ENCODE results near the gene NDUFB6. TPM values are rescaled to one million over a fixed set of nuclear protein-coding genes. Genes with fewer than 3 reads are reported as not detected.
A peak's percentile ranks its signal among the peaks of the same experiment; 100 is the strongest.

The NDUFB6 gene
- total RNA-seq, 1 experiment from 2014 or later: 56.0 TPM

DNA sequence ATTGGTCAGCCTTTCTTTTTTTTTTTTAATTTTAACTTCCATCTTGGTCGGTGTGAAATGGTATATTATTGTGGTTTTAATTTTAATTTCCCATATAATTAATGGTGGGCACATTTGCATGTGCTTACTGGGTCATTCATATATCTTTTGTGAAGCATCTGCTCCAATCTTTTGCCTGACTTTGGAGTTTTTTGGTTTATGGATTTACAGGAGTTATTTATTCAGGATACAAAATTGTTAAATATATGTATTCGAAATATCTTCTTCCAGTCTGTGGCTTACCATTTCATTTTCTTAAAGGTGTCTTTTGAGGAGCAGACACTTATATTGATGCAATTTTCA lies 46.3 kb downstream of the NDUFB6 start (continued):
- no peak for TF ChIP-seq NFE2L1 (CRISPR knock-in tag; IDR thresholded peaks at IDR 0.05)
- no peak for TF ChIP-seq ZNF416 (CRISPR knock-in tag; IDR thresholded peaks at IDR 0.05)

- peak; percentile 84 for ATAC-seq
- H3K9me3 Mint-ChIP-seq: peaks cover 31% of the 10 kb centered on the region
- H3K27ac Mint-ChIP-seq: peak within 1 kb of the TSS; percentile 97
- CTCF ChIA-PET: interaction anchor here (0.6 to 3.9 kb wide), 37 partner anchors 9 to 529 kb away, joined by 3 to 94 read pairs (median 4); partner anchors contain the start of genes ACO1, SMIM27 and TOPORS
- peaks cover 14% of the 10 kb centered on the region for H3K4me1 Mint-ChIP-seq
- no peaks in the 10 kb centered on the region for H3K27me3 Mint-ChIP-seq (ENCODE audit: low read depth)
- peak within 1 kb of the TSS; percentile 82 for H3K4me3 Mint-ChIP-seq
- POLR2A ChIA-PET: interaction anchor here (0.6 to 4.2 kb wide), 6 partner anchors 10 to 141 kb away, joined by 3 to 36 read pairs (median 4); partner anchors contain the start of genes ACO1, SMIM27 and TOPORS
- peaks cover 34% of the 10 kb centered on the region for H3K36me3 Mint-ChIP-seq
- peak; percentile 83 for DNase-seq (ENCODE audit: low spot score)
- 0 out of 2 replicates have a peak, but pooled peaks have one; percentile 29 for TF ChIP-seq SMAD3 (CRISPR knock-in tag; IDR thresholded peaks at IDR 0.05; ENCODE audit: borderline replicate concordance)
- no peak for TF ChIP-seq GRHL2 (CRISPR knock-in tag; IDR thresholded peaks at IDR 0.05; ENCODE audit: insufficient replicate concordance, severe bottlenecking)
- TF ChIP-seq ETV6 (CRISPR knock-in tag; IDR thresholded peaks at IDR 0.05): peak; percentile 49; the same call in 1 of the 2 replicates
- TF ChIP-seq ZNF232 (CRISPR knock-in tag; IDR thresholded peaks at IDR 0.05): 0 out of 2 replicates have a peak, but pooled peaks have one; percentile 11
- TF ChIP-seq ZNF219 (CRISPR knock-in tag; IDR thresholded peaks at IDR 0.05; ENCODE audit: borderline replicate concordance): no peak
- no peak for TF ChIP-seq E2F5 (CRISPR knock-in tag; IDR thresholded peaks at IDR 0.05)
- peak; percentile 66; the same call in 1 of the 2 replicates for TF ChIP-seq HMGXB4 (CRISPR knock-in tag; IDR thresholded peaks at IDR 0.05)
- TF ChIP-seq CREM (CRISPR knock-in tag; IDR thresholded peaks at IDR 0.05): 0 out of 2 replicates have a peak, but pooled peaks have one; percentile 43
- no peak for TF ChIP-seq ATF2 (CRISPR knock-in tag; IDR thresholded peaks at IDR 0.05; ENCODE audit: borderline replicate concordance, low read depth)
- TF ChIP-seq MAX (CRISPR knock-in tag; IDR thresholded peaks at IDR 0.05): peak; percentile 23; the same call in 1 of the 2 replicates
- TF ChIP-seq NR3C1 (CRISPR knock-in tag; conservative IDR thresholded peaks at IDR 0.05; ENCODE audit: low read depth): no peak
- TF ChIP-seq CTCF (IDR thresholded peaks at IDR 0.05): peak; percentile 41; the same call in 1 of the 2 replicates
- 0 out of 2 replicates have a peak, but pooled peaks have one; percentile 41 for TF ChIP-seq ZBTB21 (CRISPR knock-in tag; IDR thresholded peaks at IDR 0.05; ENCODE audit: borderline replicate concordance)
Measured at GRCh38 chr9:32526041-32526706, 46.8 kb downstream of the NDUFB6 start, which contains the start of gene RIGI. Gene RIGI (minus strand): TSS chr9:32526196. CDS start chr9:32526166, 30 bp downstream.

DNA sequence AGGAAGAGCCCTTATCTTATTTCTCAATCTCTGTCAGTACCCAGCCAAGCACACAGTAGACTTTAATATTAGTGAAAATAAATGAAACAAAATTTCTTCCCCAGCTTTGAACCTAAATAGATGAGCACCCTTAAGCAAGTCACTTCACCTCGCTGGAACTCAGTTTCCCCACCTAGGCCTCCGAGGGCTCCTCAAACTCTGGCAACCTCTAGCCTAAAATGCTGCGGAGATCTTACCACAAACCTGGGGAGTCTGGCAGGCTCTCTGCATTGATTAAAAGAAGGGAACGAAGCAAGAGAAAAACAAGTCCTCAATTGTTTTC lies 47.3 kb downstream of the NDUFB6 start:
- TF ChIP-seq TEAD1 (CRISPR knock-in tag; IDR thresholded peaks at IDR 0.05): no peak
- no peak for TF ChIP-seq MYBL2 (CRISPR knock-in tag; IDR thresholded peaks at IDR 0.05)
- TF ChIP-seq, protein P1, sequence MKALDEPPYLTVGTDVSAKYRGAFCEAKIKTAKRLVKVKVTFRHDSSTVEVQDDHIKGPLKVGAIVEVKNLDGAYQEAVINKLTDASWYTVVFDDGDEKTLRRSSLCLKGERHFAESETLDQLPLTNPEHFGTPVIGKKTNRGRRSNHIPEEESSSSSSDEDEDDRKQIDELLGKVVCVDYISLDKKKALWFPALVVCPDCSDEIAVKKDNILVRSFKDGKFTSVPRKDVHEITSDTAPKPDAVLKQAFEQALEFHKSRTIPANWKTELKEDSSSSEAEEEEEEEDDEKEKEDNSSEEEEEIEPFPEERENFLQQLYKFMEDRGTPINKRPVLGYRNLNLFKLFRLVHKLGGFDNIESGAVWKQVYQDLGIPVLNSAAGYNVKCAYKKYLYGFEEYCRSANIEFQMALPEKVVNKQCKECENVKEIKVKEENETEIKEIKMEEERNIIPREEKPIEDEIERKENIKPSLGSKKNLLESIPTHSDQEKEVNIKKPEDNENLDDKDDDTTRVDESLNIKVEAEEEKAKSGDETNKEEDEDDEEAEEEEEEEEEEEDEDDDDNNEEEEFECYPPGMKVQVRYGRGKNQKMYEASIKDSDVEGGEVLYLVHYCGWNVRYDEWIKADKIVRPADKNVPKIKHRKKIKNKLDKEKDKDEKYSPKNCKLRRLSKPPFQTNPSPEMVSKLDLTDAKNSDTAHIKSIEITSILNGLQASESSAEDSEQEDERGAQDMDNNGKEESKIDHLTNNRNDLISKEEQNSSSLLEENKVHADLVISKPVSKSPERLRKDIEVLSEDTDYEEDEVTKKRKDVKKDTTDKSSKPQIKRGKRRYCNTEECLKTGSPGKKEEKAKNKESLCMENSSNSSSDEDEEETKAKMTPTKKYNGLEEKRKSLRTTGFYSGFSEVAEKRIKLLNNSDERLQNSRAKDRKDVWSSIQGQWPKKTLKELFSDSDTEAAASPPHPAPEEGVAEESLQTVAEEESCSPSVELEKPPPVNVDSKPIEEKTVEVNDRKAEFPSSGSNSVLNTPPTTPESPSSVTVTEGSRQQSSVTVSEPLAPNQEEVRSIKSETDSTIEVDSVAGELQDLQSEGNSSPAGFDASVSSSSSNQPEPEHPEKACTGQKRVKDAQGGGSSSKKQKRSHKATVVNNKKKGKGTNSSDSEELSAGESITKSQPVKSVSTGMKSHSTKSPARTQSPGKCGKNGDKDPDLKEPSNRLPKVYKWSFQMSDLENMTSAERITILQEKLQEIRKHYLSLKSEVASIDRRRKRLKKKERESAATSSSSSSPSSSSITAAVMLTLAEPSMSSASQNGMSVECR (CRISPR knock-in tag; IDR thresholded peaks at IDR 0.05; ENCODE audit: borderline replicate concordance): no peak
- H3K9me3 Mint-ChIP-seq: peaks cover 27% of the 10 kb centered on the region
- CTCF ChIA-PET: interaction anchor here (0.6 to 3.9 kb wide), 25 partner anchors 13 to 274 kb away, joined by 3 to 94 read pairs (median 5); partner anchors contain the start of genes ACO1, SMIM27 and TOPORS
- peak overlapping the region; percentile 97 for H3K27ac Mint-ChIP-seq
- H3K36me3 Mint-ChIP-seq: peaks cover 31% of the 10 kb centered on the region
- H3K27me3 Mint-ChIP-seq (ENCODE audit: low read depth): no peaks in the 10 kb centered on the region
- no peak for DNase-seq (ENCODE audit: low spot score)
- peak overlapping the region; percentile 82 for H3K4me3 Mint-ChIP-seq
- POLR2A ChIA-PET: interaction anchor here (1.0 to 4.2 kb wide), 4 partner anchors 22 to 141 kb away, joined by 3 to 36 read pairs (median 4); partner anchors contain the start of genes ACO1, SMIM27 and TOPORS
- no peak for ATAC-seq
- H3K4me1 Mint-ChIP-seq: peaks cover 14% of the 10 kb centered on the region

Measured in WTC11 (cell line).